HCT116 (cell line): ENCODE data around the gene PMAIP1. TPM values are rescaled to one million over a fixed set of nuclear protein-coding genes. Genes with fewer than 3 reads are reported as not detected.

ENCODE experiments used
- ATAC-seq: fragments of 200-7000 bp; cut with Tn5 transposase; 2 replicates; pipeline ENCODE4 v1.9.1; 2020; ENCODE audit warnings: mild to moderate bottlenecking, moderate library complexity
- BruUV-seq: library from RNA; stranded (reverse); fragments of 400-500 nt; replicated peaks from 2 replicates; lab custom pipeline; 2021; lab: Mats Ljungman, UMichigan
- CTCF ChIA-PET: fragments of 300-600 bp; sonication (Branson Sonifier 250); formaldehyde crosslinking; loops from one replicate; lab custom pipeline; 2021; ENCODE audit warnings: antibody characterized with exemption; lab: Charles Lee
- POLR2A ChIA-PET: fragments of 300-600, 350-600 bp; sonication (Branson Sonifier 250); formaldehyde crosslinking; loops from one replicate; lab custom pipeline; 2021; ENCODE audit warnings: antibody characterized with exemption; lab: Charles Lee
- RAD21 ChIA-PET, 2 experiments: fragments of 300-600 bp; sonication (Branson Sonifier 250); formaldehyde crosslinking; loops; one replicate each; lab custom pipeline; 2023; ENCODE audit warnings: low total read pairs in 2 of 2; ENCODE audit not compliant: uncharacterized antibody in 2 of 2, unreplicated experiment in 2 of 2, low non-redundant PET in 1 of 2; lab: Charles Lee
- DNase-seq: peaks from one replicate; pipeline ENCODE4 v3.0.0-alpha.2; 2010; ENCODE audit warnings: low read depth, low spot score
- H2AFZ ChIP-seq: fragments of 200-600 bp; shearing (Covaris generic), sonication (generic); 2 replicates; pipeline ENCODE4 v1.6.1; 2017; ENCODE audit warnings: low read depth, mixed run types, mixed read lengths, antibody characterized with exemption, low read length; ENCODE audit not compliant: poor library complexity, severe bottlenecking
- H3K27ac ChIP-seq: 2 replicates; pipeline ENCODE4 v1.5.1; 2012; ENCODE audit warnings: low read depth, low read length
- H3K27me3 ChIP-seq: fragments of 200-600 bp; sonication (generic); 2 replicates; pipeline ENCODE4 v1.6.1; 2016; ENCODE audit warnings: mixed run types, low read length, mixed read lengths; ENCODE audit not compliant: insufficient read depth
- H3K36me3 ChIP-seq, 2 experiments: fragments of 200-500 bp in 1 of 2; fragments of 200-600 bp in 1 of 2; sonication (Bioruptor generic) in 1 of 2; sonication (generic) in 1 of 2; 2 replicates each; pipeline versions ENCODE4 v1.5.1 to v1.6.1; 2014 to 2016; ENCODE audit warnings: low read length in 2 of 2, inconsistent platforms in 1 of 2, mixed read lengths in 1 of 2, mixed run types in 1 of 2; ENCODE audit not compliant: insufficient read depth in 2 of 2, control insufficient read depth in 1 of 2
- H3K4me1 ChIP-seq, 2 experiments: fragments of 200-600 bp in 1 of 2; sonication (generic) in 1 of 2; 2 replicates each; pipeline versions ENCODE4 v1.5.1 to v1.6.1; 2012 to 2017; ENCODE audit warnings: low read length in 2 of 2, inconsistent platforms in 1 of 2, mild to moderate bottlenecking in 1 of 2, mixed read lengths in 1 of 2, mixed run types in 1 of 2, moderate library complexity in 1 of 2; ENCODE audit not compliant: insufficient read depth in 2 of 2, control insufficient read depth in 1 of 2
- H3K4me2 ChIP-seq: fragments of 200-600 bp; sonication (generic); 2 replicates; pipeline ENCODE4 v1.6.1; 2017; ENCODE audit warnings: mixed run types, low read length, mixed read lengths
- H3K4me3 ChIP-seq, 2 experiments: fragments of 200-600 bp in 1 of 2; sonication (generic) in 1 of 2; replicated peaks in 1 of 2; 2 replicates each; pipeline ENCODE4 v1.5.1; 2011 to 2016; ENCODE audit warnings: low read length in 2 of 2, control low read depth in 1 of 2, low read depth in 1 of 2, mild to moderate bottlenecking in 1 of 2, mixed read lengths in 1 of 2, mixed run types in 1 of 2
- H3K79me2 ChIP-seq: fragments of 200-600 bp; sonication (generic); 2 replicates; pipeline ENCODE4 v1.6.1; 2017; ENCODE audit warnings: mild to moderate bottlenecking, mixed run types, low read length, moderate library complexity, mixed read lengths; ENCODE audit not compliant: insufficient read depth
- H3K9ac ChIP-seq: fragments of 200-600 bp; sonication (generic); 2 replicates; pipeline ENCODE4 v1.6.1; 2016; ENCODE audit warnings: low read length, mixed read lengths
- H3K9me2 ChIP-seq: fragments of 200-600 bp; sonication (generic), shearing (Covaris generic); 2 replicates; pipeline ENCODE4 v1.6.1; 2017; ENCODE audit warnings: mixed run types, mild to moderate bottlenecking, moderate library complexity; ENCODE audit not compliant: insufficient read depth
- H3K9me3 ChIP-seq, 2 experiments: fragments of 200-500 bp in 1 of 2; fragments of 200-600 bp in 1 of 2; sonication (Bioruptor generic) in 1 of 2; sonication (generic) in 1 of 2; 2 replicates each; pipeline ENCODE4 v1.6.1; 2014 to 2017; ENCODE audit warnings: low read length in 2 of 2, mixed read lengths in 2 of 2, inconsistent platforms in 1 of 2, low read depth in 1 of 2, mild to moderate bottlenecking in 1 of 2, mixed run types in 1 of 2, moderate library complexity in 1 of 2; ENCODE audit not compliant: control insufficient read depth in 1 of 2, insufficient read depth in 1 of 2
- H4K20me1 ChIP-seq: fragments of 200-600 bp; sonication (generic), shearing (Covaris generic); 2 replicates; pipeline ENCODE4 v1.6.1; 2017; ENCODE audit warnings: mixed run types, mild to moderate bottlenecking, moderate library complexity; ENCODE audit not compliant: insufficient read depth
- ATF3 ChIP-seq: IDR thresholded peaks from 2 replicates; pipeline ENCODE4 v1.6.1; 2012
- CEBPB ChIP-seq: IDR thresholded peaks from 2 replicates; pipeline ENCODE4 v1.6.1; 2012; ENCODE audit warnings: low read depth
- EGR1 ChIP-seq: IDR thresholded peaks from 2 replicates; pipeline ENCODE4 v1.6.1; 2012; ENCODE audit warnings: low read depth
- EZH2 ChIP-seq: fragments of 200-600 bp; sonication (generic); IDR thresholded peaks from 2 replicates; pipeline ENCODE4 v1.6.1; 2017; ENCODE audit warnings: antibody characterized with exemption, mixed run types
- EZH2phosphoT487 ChIP-seq: fragments of 200-600 bp; IDR thresholded peaks from 2 replicates; pipeline ENCODE4 v1.6.1; 2018; ENCODE audit warnings: antibody characterized with exemption, borderline replicate concordance
- JUND ChIP-seq: IDR thresholded peaks from 2 replicates; pipeline ENCODE4 v1.6.1; 2012
- POLR2A ChIP-seq: IDR thresholded peaks from 2 replicates; pipeline ENCODE4 v1.7.0; 2011; ENCODE audit warnings: borderline replicate concordance; ENCODE audit not compliant: insufficient read depth, insufficient read length; ENCODE audit errors: extremely low read depth
- SIN3A ChIP-seq: IDR thresholded peaks from 2 replicates; pipeline ENCODE4 v1.6.1; 2012; ENCODE audit warnings: low read depth
- SRF ChIP-seq: IDR thresholded peaks from 2 replicates; pipeline ENCODE4 v1.6.1; 2012; ENCODE audit warnings: low read depth
- TCF7L2 ChIP-seq: IDR thresholded peaks from 2 replicates; pipeline ENCODE4 v1.7.0; 2011; ENCODE audit warnings: borderline replicate concordance, inconsistent platforms; ENCODE audit not compliant: insufficient read depth, insufficient read length; ENCODE audit errors: extremely low read depth
- YY1 ChIP-seq: IDR thresholded peaks from 2 replicates; pipeline ENCODE4 v1.6.1; 2011; ENCODE audit warnings: low read length, low read depth, moderate library complexity, mild to moderate bottlenecking; ENCODE audit not compliant: insufficient replicate concordance; ENCODE audit errors: extremely low read depth
- ZNF274 ChIP-seq: fragments of 200-500 bp; sonication (Bioruptor generic); IDR thresholded peaks from 2 replicates; pipeline ENCODE4 v1.6.1; 2014; ENCODE audit warnings: mild to moderate bottlenecking, low read depth, low read length, inconsistent platforms
- intact Hi-C: fragments of 100-400 bp; cut with micrococcal nuclease; formaldehyde crosslinking; loops from 2 replicates; pipeline ENCODE4 v1.10.0; 2022
- total RNA-seq: library from RNA; stranded (reverse); gene quantifications from one replicate; pipeline ENCODE4 v1.2.1, GENCODE V29; 2021; ENCODE audit not compliant: unreplicated experiment
- TF ChIP-seq, protein P1 (sequence below): IDR thresholded peaks from 2 replicates; pipeline ENCODE4 v1.6.1; 2012; ENCODE audit warnings: low read depth
- TF ChIP-seq, protein P2 (sequence below): IDR thresholded peaks from 2 replicates; pipeline ENCODE4 v1.6.1; 2012

Gene PMAIP1
- total RNA-seq, 1 experiment from 2014 or later = 66.7 TPM

DNA sequence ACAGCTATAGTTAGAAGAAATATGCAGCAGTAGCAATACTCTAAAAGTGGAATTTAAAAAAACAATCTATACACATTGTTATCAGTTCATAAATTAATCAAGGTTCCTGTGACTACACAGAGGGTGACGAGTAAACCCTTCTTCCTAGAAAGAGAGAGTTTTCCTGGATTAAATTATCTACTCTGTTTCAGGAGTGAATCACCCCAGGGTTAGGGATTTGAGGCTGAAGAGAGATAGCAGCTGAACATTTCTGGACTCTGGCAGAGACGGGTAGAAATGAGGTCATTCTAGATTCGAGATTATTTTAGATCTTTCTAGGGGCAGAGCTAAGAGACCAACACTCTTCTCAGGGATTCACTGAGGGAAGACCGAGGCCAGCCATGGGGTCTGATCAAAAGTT is 38.8 kb upstream of the PMAIP1 start (continued):
- TF ChIP-seq TCF7L2 (no peak), ATF3 (no peak)
- TF ChIP-seq, protein P1, sequence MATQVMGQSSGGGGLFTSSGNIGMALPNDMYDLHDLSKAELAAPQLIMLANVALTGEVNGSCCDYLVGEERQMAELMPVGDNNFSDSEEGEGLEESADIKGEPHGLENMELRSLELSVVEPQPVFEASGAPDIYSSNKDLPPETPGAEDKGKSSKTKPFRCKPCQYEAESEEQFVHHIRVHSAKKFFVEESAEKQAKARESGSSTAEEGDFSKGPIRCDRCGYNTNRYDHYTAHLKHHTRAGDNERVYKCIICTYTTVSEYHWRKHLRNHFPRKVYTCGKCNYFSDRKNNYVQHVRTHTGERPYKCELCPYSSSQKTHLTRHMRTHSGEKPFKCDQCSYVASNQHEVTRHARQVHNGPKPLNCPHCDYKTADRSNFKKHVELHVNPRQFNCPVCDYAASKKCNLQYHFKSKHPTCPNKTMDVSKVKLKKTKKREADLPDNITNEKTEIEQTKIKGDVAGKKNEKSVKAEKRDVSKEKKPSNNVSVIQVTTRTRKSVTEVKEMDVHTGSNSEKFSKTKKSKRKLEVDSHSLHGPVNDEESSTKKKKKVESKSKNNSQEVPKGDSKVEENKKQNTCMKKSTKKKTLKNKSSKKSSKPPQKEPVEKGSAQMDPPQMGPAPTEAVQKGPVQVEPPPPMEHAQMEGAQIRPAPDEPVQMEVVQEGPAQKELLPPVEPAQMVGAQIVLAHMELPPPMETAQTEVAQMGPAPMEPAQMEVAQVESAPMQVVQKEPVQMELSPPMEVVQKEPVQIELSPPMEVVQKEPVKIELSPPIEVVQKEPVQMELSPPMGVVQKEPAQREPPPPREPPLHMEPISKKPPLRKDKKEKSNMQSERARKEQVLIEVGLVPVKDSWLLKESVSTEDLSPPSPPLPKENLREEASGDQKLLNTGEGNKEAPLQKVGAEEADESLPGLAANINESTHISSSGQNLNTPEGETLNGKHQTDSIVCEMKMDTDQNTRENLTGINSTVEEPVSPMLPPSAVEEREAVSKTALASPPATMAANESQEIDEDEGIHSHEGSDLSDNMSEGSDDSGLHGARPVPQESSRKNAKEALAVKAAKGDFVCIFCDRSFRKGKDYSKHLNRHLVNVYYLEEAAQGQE = no peak

GRCh38 chr18:59861963-59862819 is 37.6 kb upstream of the PMAIP1 start:
- no peak for TF ChIP-seq CEBPB
- TF ChIP-seq ZNF274 = no peak
- TF ChIP-seq POLR2A = no peak
- no peak for TF ChIP-seq EZH2phosphoT487
- no peak for TF ChIP-seq EGR1
- no peak for TF ChIP-seq YY1
- TF ChIP-seq SRF = no peak
- TF ChIP-seq JUND = no peak
- TF ChIP-seq, protein P1 = no peak
- TF ChIP-seq EZH2 = no peak
- TF ChIP-seq SIN3A = no peak
- TF ChIP-seq, protein P2, sequence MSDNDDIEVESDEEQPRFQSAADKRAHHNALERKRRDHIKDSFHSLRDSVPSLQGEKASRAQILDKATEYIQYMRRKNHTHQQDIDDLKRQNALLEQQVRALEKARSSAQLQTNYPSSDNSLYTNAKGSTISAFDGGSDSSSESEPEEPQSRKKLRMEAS = no peak
- ChIA-PET RAD21 (no interaction called here), CTCF (no interaction called here), POLR2A (no interaction called here)
- H3K79me2 ChIP-seq = no peaks in the 10 kb centered on the region
- no TSS peak for BruUV-seq
- H3K9ac ChIP-seq = no peak overlapping the region
- no peaks in the 10 kb centered on the region for H3K9me2 ChIP-seq
- DNase-seq (no peak), ATAC-seq (no peak)
- no peaks in the 10 kb centered on the region for H3K4me1 ChIP-seq
- intact Hi-C loops = no loop called here
- no peak overlapping the region for H3K27ac ChIP-seq
- no peak overlapping the region for H3K4me3 ChIP-seq
- no peaks in the 10 kb centered on the region for H3K27me3 ChIP-seq
- H3K36me3 ChIP-seq = no peaks in the 10 kb centered on the region
- H3K9me3 ChIP-seq = no peaks in the 10 kb centered on the region
- H3K4me2 ChIP-seq = no peak overlapping the region
- H4K20me1 ChIP-seq = no peaks in the 10 kb centered on the region
- H2AFZ ChIP-seq = no peak overlapping the region
